Lower lobe of right lung (tissue), 2 donors: Measurements from ENCODE around the gene NOL9. TPM values are rescaled to one million over a fixed set of nuclear protein-coding genes. Genes with fewer than 3 reads are reported as not detected.

Experiments used
- ATAC-seq, 2 donors: fragments of 200-7000 bp; cut with Tn5 transposase; one replicate each; pipeline ENCODE4 v1.9.1; 2020 to 2022; ENCODE audit warnings: mild to moderate bottlenecking in 2 of 2, moderate library complexity in 2 of 2
- DNase-seq: peaks from one replicate; pipeline ENCODE4 v3.0.0-alpha.2; 2020
- H3K27ac ChIP-seq: fragments of 200-600 bp; one replicate; pipeline ENCODE4 v1.8.0; 2022
- H3K27me3 ChIP-seq: fragments of 200-600 bp; one replicate; pipeline ENCODE4 v1.8.0; 2022; ENCODE audit warnings: low read depth
- H3K36me3 ChIP-seq: fragments of 200-600 bp; one replicate; pipeline ENCODE4 v1.8.0; 2022; ENCODE audit warnings: mild to moderate bottlenecking
- H3K4me1 ChIP-seq: fragments of 200-600 bp; one replicate; pipeline ENCODE4 v1.8.0; 2022
- H3K4me3 ChIP-seq: fragments of 200-600 bp; one replicate; pipeline ENCODE4 v1.8.0; 2022; ENCODE audit warnings: mild to moderate bottlenecking
- H3K9me3 ChIP-seq: fragments of 200-600 bp; one replicate; pipeline ENCODE4 v1.8.0; 2022
- CTCF ChIP-seq: fragments of 200-600 bp; IDR thresholded peaks from one replicate; pipeline ENCODE4 v1.8.0; 2022; ENCODE audit warnings: antibody characterized with exemption, mild to moderate bottlenecking
- intact Hi-C: fragments of 100-400 bp; cut with DNase I; formaldehyde crosslinking; loops from one replicate; pipeline ENCODE4 v1.11.0; 2022
- total RNA-seq: library from RNA; stranded (reverse); fragmentation: NEBNext Ultra II Directional; extraction: Animal tissue kit (Norgen Biotek cat#: 25700); gene quantifications from one replicate; pipeline ENCODE4 v1.2.1, GENCODE V29; 2021
- donor health status: DM: no; HTN: yes; CAD: no; lungs with severe emphysema.

Gene NOL9
- total RNA-seq, 1 donor from 2014 or later, result 19.4 TPM

GRCh38 chr1:6508154-6508815 is 46.0 kb downstream of the NOL9 start:
- H3K27me3 ChIP-seq, result no peaks in the 10 kb centered on the region
- ATAC-seq, result no peak
- TF ChIP-seq CTCF, result no peak
- no peaks in the 10 kb centered on the region for H3K9me3 ChIP-seq
- intact Hi-C loops, result no loop called here
- H3K36me3 ChIP-seq, result no peaks in the 10 kb centered on the region
- no peak overlapping the region for H3K4me3 ChIP-seq
- no peak overlapping the region for H3K27ac ChIP-seq
- no peaks in the 10 kb centered on the region for H3K4me1 ChIP-seq
- DNase-seq, result no peak

GRCh38 chr1:6507461-6507911 is 46.8 kb downstream of the NOL9 start:
- H3K4me1 ChIP-seq, result peaks cover 5% of the 10 kb centered on the region
- H3K36me3 ChIP-seq, result no peaks in the 10 kb centered on the region
- no peaks in the 10 kb centered on the region for H3K27me3 ChIP-seq
- H3K9me3 ChIP-seq, result no peaks in the 10 kb centered on the region
- ATAC-seq (no peak), DNase-seq (no peak)
- intact Hi-C loops, result no loop called here
- no peak overlapping the region for H3K27ac ChIP-seq
- no peak for TF ChIP-seq CTCF
- H3K4me3 ChIP-seq, result no peak overlapping the region

- no peaks in the 10 kb centered on the region for H3K27me3 ChIP-seq
- DNase-seq (no peak), ATAC-seq (peak; percentile 36 to 41)
- no peak for TF ChIP-seq CTCF
- H3K4me3 ChIP-seq, result no peak overlapping the region
- no peaks in the 10 kb centered on the region for H3K36me3 ChIP-seq
- no peak overlapping the region for H3K27ac ChIP-seq
- H3K4me1 ChIP-seq, result peaks cover 10% of the 10 kb centered on the region
- H3K9me3 ChIP-seq, result no peaks in the 10 kb centered on the region
- intact Hi-C loops, result no loop called here
Measured at GRCh38 chr1:6507037-6507428, 47.3 kb downstream of the NOL9 start.

- intact Hi-C loops, result no loop called here
- DNase-seq, result no peak
- H3K4me1 ChIP-seq, result peaks cover 14% of the 10 kb centered on the region
- no peaks in the 10 kb centered on the region for H3K36me3 ChIP-seq
- no peak for TF ChIP-seq CTCF
- no peaks in the 10 kb centered on the region for H3K27me3 ChIP-seq
- no peak for ATAC-seq
- no peak overlapping the region for H3K4me3 ChIP-seq
- H3K9me3 ChIP-seq, result no peaks in the 10 kb centered on the region
- H3K27ac ChIP-seq, result no peak overlapping the region
Measured at GRCh38 chr1:6506210-6507036, 47.9 kb downstream of the NOL9 start.

- H3K9me3 ChIP-seq, result no peaks in the 10 kb centered on the region
- no peak for DNase-seq
Measured at GRCh38 chr1:6505367-6506209, 48.7 kb downstream of the NOL9 start.

More at GRCh38 chr1:6505367-6506209, 48.7 kb downstream of the NOL9 start:
- Histone ChIP-seq H3K4me1 (peaks cover 14% of the 10 kb centered on the region), H3K27ac (no peak overlapping the region), H3K4me3 (no peak overlapping the region), H3K27me3 (no peaks in the 10 kb centered on the region), H3K36me3 (no peaks in the 10 kb centered on the region)
- no peak for ATAC-seq
- intact Hi-C loops, result no loop called here
- no peak for TF ChIP-seq CTCF
